Skeletal muscle tissue (tissue), 4 donors: Measurements from ENCODE around the gene EHMT1. TPM values are rescaled to one million over a fixed set of nuclear protein-coding genes. Genes with fewer than 3 reads are reported as not detected.

ENCODE experiments used
- H3K27ac ChIP-seq: one replicate; pipeline ENCODE4 v1.7.0; 2013; ENCODE audit warnings: mild to moderate bottlenecking, low read depth, low read length, inconsistent platforms
- H3K27me3 ChIP-seq, 3 donors: one replicate each; pipeline ENCODE4 v1.7.0; 2013; ENCODE audit warnings: low read length in 3 of 3; ENCODE audit not compliant: control insufficient read depth in 3 of 3, insufficient read depth in 3 of 3
- H3K36me3 ChIP-seq, 3 donors: one replicate each; pipeline ENCODE4 v1.7.0; 2013; ENCODE audit warnings: low read length in 3 of 3; ENCODE audit not compliant: control insufficient read depth in 3 of 3, insufficient read depth in 3 of 3
- H3K4me1 ChIP-seq, 3 donors: one replicate each; pipeline ENCODE4 v1.7.0; 2013; ENCODE audit warnings: low read length in 3 of 3, mild to moderate bottlenecking in 3 of 3; ENCODE audit not compliant: control insufficient read depth in 3 of 3, insufficient read depth in 3 of 3
- H3K4me3 ChIP-seq, 3 donors: one replicate each; pipeline ENCODE4 v1.7.0; 2013; ENCODE audit warnings: low read length in 3 of 3
- H3K9ac ChIP-seq, 3 donors: one replicate each; pipeline ENCODE4 v1.7.0; 2013; ENCODE audit warnings: low read length in 3 of 3, mild to moderate bottlenecking in 3 of 3, moderate library complexity in 2 of 3, low read depth in 1 of 3
- H3K9me3 ChIP-seq, 3 donors: one replicate each; pipeline ENCODE4 v1.7.0; 2013; ENCODE audit warnings: low read length in 3 of 3; ENCODE audit not compliant: control insufficient read depth in 3 of 3
- total RNA-seq: library from RNA; depleted of rRNA; stranded (reverse); fragments of >200 nt; gene quantifications from one replicate; pipeline ENCODE4 v1.2.3, GENCODE V29; 2014
- donor health status: Osteomylitis.

EHMT1 gene
- total RNA-seq, 1 donor from 2014 or later: 43.3 TPM

DNA sequence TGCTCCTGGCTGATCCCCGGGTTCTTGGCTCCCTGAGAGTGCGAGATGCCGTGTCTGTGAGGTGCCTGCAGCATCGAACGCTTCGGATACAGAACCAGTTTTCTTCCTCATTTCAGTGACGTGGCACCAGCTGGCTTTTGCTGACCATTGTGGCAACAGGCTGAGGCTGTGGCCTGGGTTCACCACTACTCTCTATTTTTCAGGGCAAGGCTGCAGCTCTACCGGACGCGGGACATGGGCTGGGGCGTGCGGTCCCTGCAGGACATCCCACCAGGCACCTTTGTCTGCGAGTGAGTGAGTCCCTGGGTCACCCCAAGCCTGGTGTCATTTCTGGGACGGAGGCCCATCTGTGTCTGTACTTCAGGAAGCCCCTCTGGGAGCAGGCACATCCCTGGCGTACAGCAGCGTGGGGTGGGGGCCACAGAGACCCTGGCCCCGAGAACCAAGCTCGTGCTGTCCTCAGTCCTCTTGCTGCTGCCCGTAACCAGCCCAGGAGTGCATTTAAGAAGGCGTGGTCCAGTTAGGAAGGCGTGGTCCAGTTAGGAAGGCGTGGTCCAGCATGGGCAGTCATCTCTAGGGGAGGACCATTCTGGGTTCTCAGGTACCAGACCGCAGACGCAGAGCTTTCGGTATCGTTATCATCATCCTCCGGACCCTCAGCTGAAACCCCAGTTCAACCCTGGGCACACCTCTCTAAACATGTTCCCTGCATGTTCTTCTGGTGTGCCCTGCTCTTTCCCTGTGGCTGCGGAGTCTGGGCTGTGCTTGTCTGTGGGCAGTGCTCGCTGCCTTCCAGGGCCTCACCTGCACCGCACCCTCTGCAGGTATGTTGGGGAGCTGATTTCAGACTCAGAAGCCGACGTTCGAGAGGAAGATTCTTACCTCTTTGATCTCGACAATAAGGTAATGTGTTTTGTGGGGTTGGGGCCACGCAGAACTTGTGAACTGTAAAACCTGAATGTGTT lies 198.7 kb downstream of the EHMT1 start:
- H3K4me1 ChIP-seq: no peaks in the 10 kb centered on the region

DNA sequence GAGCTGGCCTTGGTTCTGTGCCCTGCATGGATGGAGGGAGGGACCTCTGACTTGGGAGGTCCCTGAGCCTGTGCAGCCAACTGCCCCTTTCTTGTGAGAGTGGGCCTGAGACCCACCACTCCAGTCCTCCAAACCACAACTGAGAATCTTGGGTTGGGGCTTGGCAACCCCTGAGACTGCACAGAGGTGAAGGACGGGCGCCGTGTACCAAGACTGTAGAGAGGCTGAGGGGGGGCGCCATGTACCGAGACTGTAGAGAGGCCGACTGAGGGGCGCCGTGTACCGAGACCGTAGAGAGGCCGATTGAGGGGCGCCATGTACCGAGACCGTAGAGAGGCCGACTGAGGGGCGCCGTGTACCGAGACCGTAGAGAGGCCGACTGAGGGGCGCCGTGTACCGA lies 199.5 kb downstream of the EHMT1 start:
- Histone ChIP-seq H3K9ac (no peak overlapping the region), H3K4me3 (no peak overlapping the region), H3K9me3 (peaks cover 0 to 2% (median 0%) of the 10 kb centered on the region in 3 donors), H3K4me1 (no peaks in the 10 kb centered on the region), H3K36me3 (peaks cover 49 to 65% (median 63%) of the 10 kb centered on the region in 3 donors), H3K27me3 (no peaks in the 10 kb centered on the region), H3K27ac (no peak overlapping the region)

More for the DNA sequence above, 198.7 kb downstream of the EHMT1 start:
- Histone ChIP-seq H3K9ac (no peak overlapping the region), H3K4me3 (no peak overlapping the region), H3K27ac (no peak overlapping the region), H3K36me3 (peaks cover 54 to 71% (median 68%) of the 10 kb centered on the region in 3 donors), H3K27me3 (no peaks in the 10 kb centered on the region), H3K9me3 (peaks cover 0 to 2% (median 0%) of the 10 kb centered on the region in 3 donors)

DNA sequence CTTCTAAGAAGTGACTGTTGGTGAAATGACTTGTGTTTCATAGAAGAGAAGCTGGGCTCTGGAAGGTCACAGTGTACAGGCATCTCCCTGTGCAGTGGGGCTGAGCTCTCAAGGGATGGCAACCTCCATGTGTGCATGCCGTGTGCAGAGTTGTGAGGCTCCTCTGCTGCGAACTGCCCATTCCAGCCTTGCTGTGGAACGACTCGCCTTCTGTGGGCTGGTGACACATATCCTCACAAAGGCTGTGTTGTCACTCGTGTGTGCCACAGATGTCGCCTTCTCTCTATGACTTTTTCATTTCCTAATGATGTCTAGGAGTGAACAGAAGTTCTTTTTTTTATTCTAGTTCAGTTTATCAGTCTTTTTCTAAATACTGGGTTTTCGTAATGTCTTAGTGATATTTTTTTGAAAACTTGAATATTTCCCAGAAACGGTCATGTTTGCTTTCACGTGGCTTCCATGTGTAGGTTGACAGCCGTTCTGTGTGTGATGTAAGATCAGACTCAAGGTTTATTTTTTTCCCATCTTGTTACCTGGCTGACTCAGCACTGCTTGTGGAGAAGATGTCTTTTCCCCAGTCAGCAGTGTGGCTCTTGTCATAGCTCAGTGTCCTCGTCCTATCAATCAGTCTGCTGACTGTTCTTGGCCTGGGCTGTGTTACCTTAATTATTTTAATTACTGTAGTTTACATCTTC lies 201.5 kb downstream of the EHMT1 start:
- Histone ChIP-seq H3K27ac (no peak overlapping the region), H3K9me3 (peaks cover 0 to 2% (median 0%) of the 10 kb centered on the region in 3 donors), H3K9ac (no peak overlapping the region), H3K27me3 (no peaks in the 10 kb centered on the region), H3K4me3 (no peak overlapping the region), H3K36me3 (peaks cover 41 to 57% (median 55%) of the 10 kb centered on the region in 3 donors), H3K4me1 (no peaks in the 10 kb centered on the region)

DNA sequence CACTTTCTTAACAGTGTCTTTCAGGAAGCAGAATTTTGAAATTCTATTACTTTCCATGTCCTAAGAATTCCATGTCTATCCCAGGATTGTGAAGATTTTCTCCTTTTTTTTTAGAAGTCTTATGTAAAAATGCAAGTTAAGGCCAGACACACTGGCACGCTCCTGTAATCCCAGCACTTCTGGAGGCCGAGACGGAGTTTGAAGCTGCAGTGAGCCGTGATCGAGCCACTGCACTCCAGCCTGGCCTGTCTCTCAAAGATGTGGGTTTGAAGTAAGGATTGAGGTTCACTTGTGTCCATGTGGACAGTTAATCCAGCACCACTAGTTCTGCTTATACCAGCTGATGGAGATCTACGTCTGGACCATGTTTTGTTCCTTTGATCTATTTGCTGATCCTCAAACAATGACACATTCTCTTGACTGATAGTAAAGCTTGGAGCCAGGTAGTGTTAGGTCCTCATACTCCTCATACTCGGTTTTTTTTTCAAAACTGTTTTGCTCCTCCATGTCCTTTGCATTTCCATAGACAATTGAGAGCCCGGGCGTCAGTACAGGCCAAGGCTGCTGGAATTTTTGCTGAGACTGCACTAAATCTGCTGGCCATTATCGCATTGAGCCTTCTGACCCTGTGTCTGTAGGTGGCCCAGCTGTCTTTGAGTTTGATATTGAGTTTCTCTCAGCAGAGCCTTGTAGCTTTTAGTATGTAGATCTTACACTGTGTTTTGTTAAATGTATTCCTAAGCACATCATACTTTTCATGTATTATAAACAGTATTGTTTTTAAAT lies 205.4 kb downstream of the EHMT1 start:
- H3K4me1 ChIP-seq: no peaks in the 10 kb centered on the region
- no peak overlapping the region for H3K27ac ChIP-seq
- H3K27me3 ChIP-seq: no peaks in the 10 kb centered on the region
- no peak overlapping the region for H3K9ac ChIP-seq
- peaks cover 26 to 42% (median 40%) of the 10 kb centered on the region in 3 donors for H3K36me3 ChIP-seq
- H3K9me3 ChIP-seq: peaks cover 0 to 2% (median 0%) of the 10 kb centered on the region in 3 donors
- H3K4me3 ChIP-seq: no peak overlapping the region

DNA sequence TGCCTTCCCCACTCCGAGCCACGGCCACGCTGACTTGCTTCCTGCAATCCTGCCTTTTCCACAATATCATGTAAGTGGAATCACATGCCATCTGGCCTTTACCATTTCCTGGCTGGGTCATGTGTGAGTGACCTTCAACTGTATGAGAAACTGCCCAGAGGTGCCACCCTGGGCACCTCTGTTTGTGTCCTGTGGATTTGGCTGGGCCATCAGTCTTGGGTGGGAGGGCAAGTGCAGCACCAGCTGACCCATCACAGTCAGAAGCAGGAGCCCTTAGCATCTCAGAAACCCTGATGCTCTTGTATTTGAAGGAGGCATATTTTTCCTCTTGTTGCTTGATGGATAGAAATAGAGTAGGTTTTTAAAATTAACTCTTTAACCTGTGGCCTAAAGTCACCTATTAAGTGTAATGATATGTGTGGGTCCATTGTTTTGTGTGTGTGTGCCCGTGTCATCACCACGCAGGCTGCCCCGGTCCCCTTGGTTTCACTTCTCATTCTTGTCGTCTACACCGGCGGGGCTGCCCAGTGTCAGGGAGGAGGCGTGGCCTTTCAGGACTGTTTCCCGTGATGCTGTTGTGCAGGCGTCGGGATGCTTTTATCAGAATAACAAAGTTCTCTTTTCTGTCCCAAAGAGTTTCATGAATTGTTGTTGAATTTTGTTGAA lies 206.7 kb downstream of the EHMT1 start:
- peaks cover 22 to 34% (median 33%) of the 10 kb centered on the region in 3 donors for H3K36me3 ChIP-seq

DNA sequence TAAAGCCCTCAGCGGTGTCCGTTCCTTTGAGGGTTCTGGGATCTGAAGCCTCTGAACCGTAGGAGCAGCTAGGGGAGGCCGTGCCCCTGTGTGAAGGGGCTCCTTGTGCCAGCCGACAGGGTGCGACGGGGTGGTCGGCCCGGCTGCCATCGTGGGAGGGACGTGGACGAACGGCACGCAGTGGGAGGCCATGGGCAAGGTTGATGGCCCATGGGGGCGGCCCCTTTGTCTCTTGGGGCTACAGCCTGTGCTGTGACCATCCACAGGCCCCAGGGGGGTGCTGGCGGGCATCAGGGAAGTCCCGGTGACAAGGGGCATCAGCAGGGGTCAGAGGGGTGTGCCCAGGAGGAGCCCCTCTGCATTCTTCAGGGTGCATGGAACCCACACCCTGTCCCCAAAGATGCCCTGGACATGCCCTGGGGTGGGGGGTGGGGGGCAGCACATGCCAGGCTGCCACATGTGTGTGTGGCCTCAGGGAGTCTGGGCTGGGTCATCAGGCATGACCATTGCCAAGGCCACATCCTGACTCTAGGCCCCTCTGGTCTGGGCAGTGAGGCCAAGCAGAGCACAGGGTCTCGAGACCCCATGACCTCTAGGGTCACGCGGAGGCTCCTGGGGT lies 209.2 kb downstream of the EHMT1 start:
- H3K4me1 ChIP-seq: no peaks in the 10 kb centered on the region
- H3K27ac ChIP-seq: no peak overlapping the region
- H3K4me3 ChIP-seq: no peak overlapping the region
- peaks cover 24 to 32% (median 29%) of the 10 kb centered on the region in 3 donors for H3K36me3 ChIP-seq
- H3K9me3 ChIP-seq: no peaks in the 10 kb centered on the region
- no peak overlapping the region for H3K9ac ChIP-seq
- no peaks in the 10 kb centered on the region for H3K27me3 ChIP-seq

More for the DNA sequence above, 206.7 kb downstream of the EHMT1 start:
- Histone ChIP-seq H3K9ac (no peak overlapping the region), H3K4me3 (no peak overlapping the region), H3K27me3 (no peaks in the 10 kb centered on the region), H3K9me3 (peaks cover 0 to 2% (median 0%) of the 10 kb centered on the region in 3 donors), H3K27ac (no peak overlapping the region), H3K4me1 (no peaks in the 10 kb centered on the region)

DNA sequence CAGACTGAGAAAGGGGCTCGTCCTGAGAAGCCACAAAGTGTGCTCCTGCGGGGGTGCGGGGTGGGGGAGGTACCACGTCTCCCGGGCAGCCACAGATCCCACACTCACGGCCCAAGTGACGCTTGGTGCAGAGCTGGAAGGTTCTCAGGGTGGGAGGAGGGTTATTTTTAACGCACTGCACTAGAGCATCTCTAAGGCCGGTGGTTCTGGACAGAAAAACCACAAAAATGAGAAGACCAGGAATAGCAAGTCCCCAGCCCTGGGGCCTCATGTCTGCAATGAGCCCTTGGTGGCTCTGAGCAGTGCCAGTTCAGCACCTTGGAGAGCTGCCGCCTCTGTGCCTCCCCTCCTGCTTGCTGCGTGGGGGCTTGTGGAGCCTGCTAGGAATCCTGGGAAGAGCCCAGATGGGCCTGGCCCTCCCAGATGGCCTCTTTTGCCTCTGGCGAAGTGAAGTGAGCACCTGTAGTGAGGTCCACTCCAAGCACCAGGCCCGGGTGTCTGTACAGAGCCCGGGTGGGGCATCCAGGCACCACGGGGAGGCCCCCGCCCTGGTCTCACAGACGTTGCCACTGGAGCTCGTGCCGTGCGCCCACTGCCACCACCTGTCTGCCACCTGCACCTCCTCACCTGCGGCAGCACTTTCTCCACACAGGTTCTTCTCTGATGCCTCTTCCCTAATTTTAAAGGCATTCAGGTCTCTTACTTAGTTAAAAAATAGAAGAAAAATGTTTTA lies 209.9 kb downstream of the EHMT1 start:
- no peaks in the 10 kb centered on the region for H3K4me1 ChIP-seq
- no peak overlapping the region for H3K27ac ChIP-seq
- no peak overlapping the region for H3K4me3 ChIP-seq
- no peaks in the 10 kb centered on the region for H3K27me3 ChIP-seq
- no peaks in the 10 kb centered on the region for H3K9me3 ChIP-seq
- H3K9ac ChIP-seq: no peak overlapping the region
- H3K36me3 ChIP-seq: peaks cover 24 to 39% (median 31%) of the 10 kb centered on the region in 3 donors

DNA sequence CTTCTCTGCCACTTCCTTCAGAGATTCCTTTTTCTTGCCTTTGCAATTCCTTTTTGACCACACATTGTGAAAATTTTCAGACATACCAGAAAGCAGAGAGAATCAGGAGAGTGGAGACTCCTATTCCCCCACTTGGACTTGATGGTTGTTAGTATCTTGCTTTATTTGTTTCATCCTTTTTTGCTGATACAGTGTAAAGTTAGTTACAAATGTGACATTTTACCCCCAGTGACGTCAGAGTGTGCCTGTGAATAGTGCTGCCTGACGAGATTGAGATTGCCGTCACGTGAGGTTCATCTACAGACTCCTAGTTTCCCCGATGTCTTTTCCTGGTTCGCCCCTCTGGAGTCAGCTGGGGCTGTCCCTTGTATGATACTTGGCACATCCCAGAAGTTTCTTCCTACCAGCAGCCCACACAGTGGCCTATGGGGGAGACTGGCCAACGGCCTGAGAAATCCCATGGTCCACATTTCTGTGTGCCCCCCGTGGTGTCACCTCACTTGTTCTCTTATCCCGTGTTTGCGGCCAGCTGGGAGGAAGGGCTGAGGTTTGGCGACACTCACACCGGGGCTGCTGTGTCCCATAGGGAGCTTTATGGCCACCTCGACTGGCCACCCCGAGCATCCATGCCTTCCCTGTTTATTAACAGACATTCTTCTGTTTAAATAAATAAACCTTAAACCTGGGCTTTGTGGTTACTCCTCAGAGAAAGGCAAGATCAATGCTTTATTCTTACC lies 210.6 kb downstream of the EHMT1 start:
- no peaks in the 10 kb centered on the region for H3K9me3 ChIP-seq
- H3K4me3 ChIP-seq: no peak overlapping the region
- no peak overlapping the region for H3K9ac ChIP-seq
- H3K27me3 ChIP-seq: no peaks in the 10 kb centered on the region
- H3K4me1 ChIP-seq: no peaks in the 10 kb centered on the region
- H3K27ac ChIP-seq: no peak overlapping the region
- H3K36me3 ChIP-seq: peaks cover 21 to 34% (median 31%) of the 10 kb centered on the region in 3 donors
